ENCODE data around the gene FZD2. TPM values are rescaled to one million over a fixed set of nuclear protein-coding genes. Genes with fewer than 3 reads are reported as not detected.

FZD2 gene
- total and polyA plus RNA-seq, 9 of the 15 experiments (the other 6 are each of a cell fraction or from before 2014, with no cell fraction given) = 0.03 to 4.5 (median 1.1) TPM; not detected in 1

- TF ChIP-seq CHD7 (IDR thresholded peaks at IDR 0.05; ENCODE audit: low read depth, low read length) (no peak), MXD1 (CRISPR knock-in tag; IDR thresholded peaks at IDR 0.05; ENCODE audit: borderline replicate concordance, poor library complexity, severe bottlenecking) (no peak), ZNF24 (IDR thresholded peaks at IDR 0.05) (no peak), NUFIP1 (IDR thresholded peaks at IDR 0.05; ENCODE audit: partially characterized antibody) (no peak), E2F8 (IDR thresholded peaks at IDR 0.05; ENCODE audit: low read depth, partially characterized antibody) (no peak), ZFPM2 (CRISPR knock-in tag; IDR thresholded peaks at IDR 0.05) (no peak), ZNF778 (CRISPR knock-in tag; IDR thresholded peaks at IDR 0.05) (no peak)
Measured at GRCh38 chr17:44530896-44531418, 26.3 kb upstream of the FZD2 start (continued).

All from K562 (cell line).